HG03520 (cell line): ENCODE data around the gene GATC.

Experiments
- ATAC-seq: cut with Tn5 transposase; IDR thresholded peaks from one replicate; pipeline ENCODE4 v1.9.1; 2021; ENCODE audit warnings: mild to moderate bottlenecking, moderate library complexity; ENCODE audit not compliant: unreplicated experiment

The GATC gene

GRCh38 chr12:120445911-120446843, at the start of gene GATC, which contains the start of gene TRIAP1:
TSS of gene GATC (plus strand) at chr12:120446444. CDS start at chr12:120446481, 37 bp downstream.
TSS of gene TRIAP1 (minus strand) at chr12:120446384. CDS start at chr12:120446372, 12 bp downstream.
- ATAC-seq, result peak; percentile 77

- no peak for ATAC-seq
Measured at GRCh38 chr12:120397824-120398540, 48.3 kb upstream of the GATC start.

DNA sequence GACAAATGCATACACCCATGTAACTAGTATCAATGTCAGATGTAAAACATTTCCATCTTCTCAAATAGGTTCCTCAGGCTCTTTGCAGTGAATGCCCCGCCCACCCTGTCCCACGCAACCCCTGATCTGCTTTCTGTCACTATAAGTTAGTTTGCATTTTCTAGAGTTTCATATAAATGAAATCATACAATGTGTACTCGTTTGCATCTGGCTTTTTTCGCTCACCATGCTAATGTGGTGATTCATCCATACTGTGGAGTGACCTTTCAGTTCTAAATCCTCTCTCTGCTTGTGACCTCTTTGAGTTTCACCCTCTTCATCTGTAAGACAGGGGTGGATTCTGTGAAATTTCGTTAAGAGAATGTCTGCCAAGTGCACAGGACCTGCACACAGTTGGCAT, 46.7 kb upstream of the GATC start:
- no peak for ATAC-seq

- no peak for ATAC-seq
Measured at GRCh38 chr12:120402217-120402616, 44.0 kb upstream of the GATC start.

DNA sequence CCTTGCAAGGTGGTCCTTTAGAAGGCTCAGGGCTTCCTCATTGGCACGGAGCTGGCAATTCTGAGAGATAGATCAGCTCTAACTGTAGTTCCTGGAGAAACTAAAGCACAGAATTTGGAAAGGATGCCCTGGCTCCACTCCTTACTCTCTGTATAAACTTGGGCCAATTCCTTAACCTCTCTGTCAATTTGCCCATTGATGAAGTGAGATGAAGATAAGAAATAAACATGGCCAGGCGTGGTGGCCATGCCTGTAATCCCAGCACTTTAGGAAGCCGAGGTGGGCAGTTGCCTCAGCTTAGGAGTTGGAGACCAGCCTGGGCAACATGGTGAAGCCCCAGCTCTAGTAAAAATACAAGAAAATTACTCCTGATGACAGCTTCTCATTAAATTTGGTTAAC, 42.4 kb upstream of the GATC start:
- no peak for ATAC-seq

DNA sequence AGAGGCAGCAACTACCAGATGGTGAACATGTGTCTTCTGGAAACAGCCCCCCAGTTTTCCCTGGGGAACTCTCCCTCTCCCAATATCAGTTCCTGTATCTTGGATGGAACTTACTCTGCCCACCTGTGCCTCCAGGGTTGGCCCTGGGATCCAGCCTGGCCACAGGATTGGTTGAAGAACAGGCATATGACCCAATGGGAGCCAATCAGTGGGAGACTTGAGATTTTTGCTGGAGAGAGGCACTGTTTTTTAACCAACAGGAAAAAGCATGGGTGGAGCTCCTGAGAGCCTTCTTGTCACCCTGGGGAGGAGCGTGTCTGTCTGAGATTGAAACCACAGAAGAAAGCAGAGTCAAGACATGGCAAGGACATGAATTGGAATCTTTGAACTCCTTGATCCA, 42.0 kb upstream of the GATC start:
- ATAC-seq, result no peak

DNA sequence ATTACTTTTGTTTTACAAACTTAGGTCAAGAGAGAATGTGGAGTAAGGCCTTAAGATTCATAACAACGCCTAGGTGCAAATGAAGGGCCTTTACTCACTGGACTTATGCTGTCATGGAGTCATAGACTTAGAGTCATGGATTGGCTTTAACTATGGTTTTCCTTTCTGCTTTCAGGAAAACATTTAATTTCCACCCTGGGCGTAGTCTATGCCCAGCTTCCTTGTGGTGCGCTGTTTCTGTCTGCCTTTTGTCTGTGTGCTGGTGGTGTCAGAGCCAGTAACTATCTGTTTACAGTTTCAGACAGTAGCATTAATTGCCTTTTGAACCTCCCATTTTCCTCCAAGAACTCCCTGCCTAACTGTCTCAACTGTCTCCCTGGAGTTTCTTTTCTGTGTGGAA, 40.2 kb upstream of the GATC start:
- no peak for ATAC-seq

- no peak for ATAC-seq
Measured at GRCh38 chr12:120406553-120406952, 39.7 kb upstream of the GATC start.

- no peak for ATAC-seq
Measured at GRCh38 chr12:120408771-120409170, 37.5 kb upstream of the GATC start.

DNA sequence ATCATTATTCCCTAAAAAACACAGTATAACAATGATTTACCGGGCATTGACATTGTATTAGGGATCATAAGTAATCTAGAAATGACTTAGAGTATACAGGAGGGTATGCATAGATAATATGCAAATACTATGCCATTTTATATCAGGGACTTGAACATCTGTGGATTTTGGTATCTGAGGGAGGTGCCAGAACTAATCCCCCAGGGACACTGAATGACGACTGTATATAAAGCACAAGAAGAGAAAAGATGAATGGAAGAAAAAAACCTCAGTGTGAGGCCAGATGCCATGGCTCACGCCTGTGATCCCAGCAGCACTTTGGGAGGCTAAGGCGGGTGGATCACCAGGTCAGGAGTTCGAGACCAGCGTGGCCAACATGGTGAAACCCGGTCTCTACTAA, 33.8 kb upstream of the GATC start:
- ATAC-seq, result no peak

GRCh38 chr12:120413901-120414695, 32.1 kb upstream of the GATC start:
- no peak for ATAC-seq

DNA sequence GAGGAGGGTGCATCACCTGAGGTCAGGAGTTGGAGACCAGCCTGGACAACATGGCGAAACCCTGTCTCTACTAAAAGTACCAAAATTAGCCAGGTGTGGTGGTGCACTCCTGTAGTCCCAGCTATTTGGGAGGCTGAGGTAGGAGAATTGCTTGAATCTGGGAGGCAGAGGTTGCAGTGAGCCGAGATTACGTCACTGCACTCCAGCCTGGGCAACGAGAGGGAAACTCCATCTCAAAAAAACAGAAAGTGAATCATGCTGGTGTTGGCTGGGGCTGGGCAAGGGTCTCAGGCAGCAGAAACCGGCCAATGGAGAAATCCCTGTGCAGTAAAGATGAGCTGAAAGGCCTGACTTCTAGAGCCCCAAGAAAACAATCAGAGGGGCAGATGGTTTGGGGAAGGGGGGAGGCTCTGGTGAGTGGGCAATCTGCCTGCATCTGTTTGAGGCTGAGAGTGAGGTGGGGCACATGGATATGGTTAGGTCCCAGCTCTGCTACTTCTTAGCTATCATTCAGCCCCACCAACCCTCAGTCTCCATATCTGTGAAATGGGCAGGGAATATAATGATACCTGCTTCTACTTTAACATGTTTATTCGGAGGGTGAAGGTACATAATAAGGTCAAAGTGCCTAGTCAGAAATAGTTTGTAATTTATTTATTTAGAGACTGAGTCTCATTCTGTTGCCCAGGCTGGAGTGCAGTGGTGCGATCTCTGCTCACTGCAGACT, 29.6 kb upstream of the GATC start:
- ATAC-seq, result no peak

GRCh38 chr12:120417917-120418580, 28.2 kb upstream of the GATC start:
- no peak for ATAC-seq

GRCh38 chr12:120421701-120422100, 24.5 kb upstream of the GATC start:
- ATAC-seq, result no peak

DNA sequence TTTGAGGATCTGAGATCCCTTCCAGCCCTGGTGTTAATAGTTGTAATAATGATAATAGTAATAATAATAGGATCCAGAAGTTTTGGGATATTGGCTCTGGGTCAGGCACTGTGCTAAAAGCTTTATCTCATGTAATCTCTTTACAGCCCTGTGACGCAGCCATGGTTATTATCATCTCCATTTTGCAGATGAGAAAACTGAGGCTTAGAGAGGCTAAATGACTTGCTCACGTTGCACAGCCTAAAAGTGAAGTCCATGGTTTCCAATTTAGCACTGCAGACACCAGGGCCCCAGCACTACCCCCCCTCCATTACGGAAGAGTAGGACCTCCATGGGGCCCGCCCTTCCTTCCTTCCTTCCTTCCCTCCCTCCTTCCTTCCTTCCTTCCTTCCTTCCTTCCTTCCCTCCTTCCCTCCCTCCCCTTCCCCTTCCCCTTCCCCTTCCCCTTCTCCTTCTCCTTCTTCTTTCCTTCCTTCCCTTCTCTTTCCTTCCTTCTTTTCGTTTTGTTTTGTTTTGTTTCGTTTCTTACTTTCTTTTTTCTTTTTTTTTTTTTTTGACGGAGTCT, 23.3 kb upstream of the GATC start:
- ATAC-seq, result no peak

- ATAC-seq, result no peak
Measured at GRCh38 chr12:120425797-120426196, 20.4 kb upstream of the GATC start.

DNA sequence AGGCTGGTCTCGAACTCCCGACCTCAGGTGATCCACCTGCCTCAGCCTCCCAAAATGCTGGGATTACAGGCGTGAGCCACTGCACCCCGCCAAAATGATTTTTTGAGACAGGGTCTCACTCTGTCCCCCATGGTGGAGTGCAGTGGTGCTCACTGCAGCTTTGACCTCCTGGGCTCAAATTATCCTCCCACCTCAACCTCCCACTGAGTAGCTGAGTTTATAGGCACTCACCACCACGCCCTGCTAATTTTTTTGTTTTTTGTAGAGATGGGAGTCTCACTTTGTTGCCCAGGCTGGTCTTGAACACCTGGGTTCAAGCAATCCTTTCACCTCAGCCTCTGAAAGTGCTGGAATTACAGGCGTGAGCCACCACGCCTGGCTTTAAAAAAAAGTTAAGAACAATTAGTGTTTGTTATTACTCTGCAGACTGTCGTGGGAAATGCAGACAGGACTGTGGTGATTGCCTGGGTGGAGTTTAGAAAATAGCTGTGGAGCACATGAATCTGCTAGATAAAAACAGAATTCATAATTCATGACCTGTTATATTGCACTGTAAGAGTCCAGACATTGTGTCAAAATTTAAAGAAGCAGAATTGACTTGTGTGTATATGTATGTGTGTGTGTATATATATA, 17.5 kb upstream of the GATC start:
- ATAC-seq, result no peak

- no peak for ATAC-seq
Measured at GRCh38 chr12:120429368-120429767, 16.9 kb upstream of the GATC start.
